ENCODE measurements around the gene CMSS1.

Gene CMSS1

GRCh38 chr3:99817437-99818240, at the start of gene CMSS1:
Gene CMSS1, plus strand, starts transcription at chr3:99817862.
- Histone ChIP-seq H3K4me1 (ENCODE audit: control insufficient read depth, insufficient read depth, low read length) (peaks cover 5% of the 10 kb centered on the region), H3K9me3 (ENCODE audit: control insufficient read depth, insufficient read depth, low read depth, low read length) (no peaks in the 10 kb centered on the region), H3K36me3 (ENCODE audit: control insufficient read depth, insufficient read depth, low read length) (no peaks in the 10 kb centered on the region), H3K27me3 (ENCODE audit: control insufficient read depth, insufficient read depth, low read length) (no peaks in the 10 kb centered on the region), H3K27ac (ENCODE audit: low read depth, low read length) (peak within 1 kb of the TSS; percentile 96), H3K9ac (ENCODE audit: low read length) (peak within 1 kb of the TSS; percentile 98), H3K4me3 (ENCODE audit: low read depth, low read length) (peak within 1 kb of the TSS; percentile 92)

- no peak overlapping the region for H3K27ac ChIP-seq (ENCODE audit: low read depth, low read length)
- no peaks in the 10 kb centered on the region for H3K4me1 ChIP-seq (ENCODE audit: control insufficient read depth, insufficient read depth, low read length)
- no peak overlapping the region for H3K9ac ChIP-seq (ENCODE audit: low read length)
- no peak overlapping the region for H3K4me3 ChIP-seq (ENCODE audit: low read depth, low read length)
- no peaks in the 10 kb centered on the region for H3K9me3 ChIP-seq (ENCODE audit: control insufficient read depth, insufficient read depth, low read depth, low read length)
- no peaks in the 10 kb centered on the region for H3K36me3 ChIP-seq (ENCODE audit: control insufficient read depth, insufficient read depth, low read length)
- H3K27me3 ChIP-seq (ENCODE audit: control insufficient read depth, insufficient read depth, low read length), result no peaks in the 10 kb centered on the region
Observed at GRCh38 chr3:99768126-99768525, 49.5 kb upstream of the CMSS1 start.

- no peaks in the 10 kb centered on the region for H3K36me3 ChIP-seq (ENCODE audit: control insufficient read depth, insufficient read depth, low read length)
- no peaks in the 10 kb centered on the region for H3K9me3 ChIP-seq (ENCODE audit: control insufficient read depth, insufficient read depth, low read depth, low read length)
- no peaks in the 10 kb centered on the region for H3K27me3 ChIP-seq (ENCODE audit: control insufficient read depth, insufficient read depth, low read length)
- H3K9ac ChIP-seq (ENCODE audit: low read length), result no peak overlapping the region
- H3K27ac ChIP-seq (ENCODE audit: low read depth, low read length), result no peak overlapping the region
- no peaks in the 10 kb centered on the region for H3K4me1 ChIP-seq (ENCODE audit: control insufficient read depth, insufficient read depth, low read length)
- no peak overlapping the region for H3K4me3 ChIP-seq (ENCODE audit: low read depth, low read length)
Observed at GRCh38 chr3:99768808-99769501, 48.7 kb upstream of the CMSS1 start.

GRCh38 chr3:99772171-99772570, 45.5 kb upstream of the CMSS1 start:
- no peaks in the 10 kb centered on the region for H3K9me3 ChIP-seq (ENCODE audit: control insufficient read depth, insufficient read depth, low read depth, low read length)
- H3K4me3 ChIP-seq (ENCODE audit: low read depth, low read length), result no peak overlapping the region
- H3K4me1 ChIP-seq (ENCODE audit: control insufficient read depth, insufficient read depth, low read length), result no peaks in the 10 kb centered on the region
- no peak overlapping the region for H3K27ac ChIP-seq (ENCODE audit: low read depth, low read length)
- no peaks in the 10 kb centered on the region for H3K27me3 ChIP-seq (ENCODE audit: control insufficient read depth, insufficient read depth, low read length)
- H3K9ac ChIP-seq (ENCODE audit: low read length), result no peak overlapping the region
- H3K36me3 ChIP-seq (ENCODE audit: control insufficient read depth, insufficient read depth, low read length), result no peaks in the 10 kb centered on the region

- Histone ChIP-seq H3K36me3 (ENCODE audit: control insufficient read depth, insufficient read depth, low read length) (no peaks in the 10 kb centered on the region), H3K27me3 (ENCODE audit: control insufficient read depth, insufficient read depth, low read length) (no peaks in the 10 kb centered on the region), H3K4me1 (ENCODE audit: control insufficient read depth, insufficient read depth, low read length) (no peaks in the 10 kb centered on the region), H3K9ac (ENCODE audit: low read length) (no peak overlapping the region), H3K4me3 (ENCODE audit: low read depth, low read length) (no peak overlapping the region), H3K9me3 (ENCODE audit: control insufficient read depth, insufficient read depth, low read depth, low read length) (no peaks in the 10 kb centered on the region), H3K27ac (ENCODE audit: low read depth, low read length) (no peak overlapping the region)
Observed at GRCh38 chr3:99772671-99773070, 45.0 kb upstream of the CMSS1 start.

- H3K27ac ChIP-seq (ENCODE audit: low read depth, low read length), result no peak overlapping the region
- no peak overlapping the region for H3K4me3 ChIP-seq (ENCODE audit: low read depth, low read length)
- no peaks in the 10 kb centered on the region for H3K36me3 ChIP-seq (ENCODE audit: control insufficient read depth, insufficient read depth, low read length)
- H3K9me3 ChIP-seq (ENCODE audit: control insufficient read depth, insufficient read depth, low read depth, low read length), result no peaks in the 10 kb centered on the region
- no peaks in the 10 kb centered on the region for H3K4me1 ChIP-seq (ENCODE audit: control insufficient read depth, insufficient read depth, low read length)
- no peak overlapping the region for H3K9ac ChIP-seq (ENCODE audit: low read length)
- H3K27me3 ChIP-seq (ENCODE audit: control insufficient read depth, insufficient read depth, low read length), result no peaks in the 10 kb centered on the region
Observed at GRCh38 chr3:99774467-99774866, 43.2 kb upstream of the CMSS1 start.

- Histone ChIP-seq H3K9me3 (ENCODE audit: control insufficient read depth, insufficient read depth, low read depth, low read length) (no peaks in the 10 kb centered on the region), H3K9ac (ENCODE audit: low read length) (no peak overlapping the region), H3K36me3 (ENCODE audit: control insufficient read depth, insufficient read depth, low read length) (no peaks in the 10 kb centered on the region), H3K27me3 (ENCODE audit: control insufficient read depth, insufficient read depth, low read length) (no peaks in the 10 kb centered on the region), H3K4me3 (ENCODE audit: low read depth, low read length) (no peak overlapping the region), H3K4me1 (ENCODE audit: control insufficient read depth, insufficient read depth, low read length) (no peaks in the 10 kb centered on the region), H3K27ac (ENCODE audit: low read depth, low read length) (no peak overlapping the region)
Observed at GRCh38 chr3:99776516-99777209, 41.0 kb upstream of the CMSS1 start.

- Histone ChIP-seq H3K27me3 (ENCODE audit: control insufficient read depth, insufficient read depth, low read length) (no peaks in the 10 kb centered on the region), H3K9me3 (ENCODE audit: control insufficient read depth, insufficient read depth, low read depth, low read length) (no peaks in the 10 kb centered on the region), H3K36me3 (ENCODE audit: control insufficient read depth, insufficient read depth, low read length) (no peaks in the 10 kb centered on the region)
Observed at GRCh38 chr3:99777210-99777549, 40.5 kb upstream of the CMSS1 start.

GRCh38 chr3:99777708-99778107, 40.0 kb upstream of the CMSS1 start:
- Histone ChIP-seq H3K4me3 (ENCODE audit: low read depth, low read length) (no peak overlapping the region), H3K9me3 (ENCODE audit: control insufficient read depth, insufficient read depth, low read depth, low read length) (no peaks in the 10 kb centered on the region), H3K36me3 (ENCODE audit: control insufficient read depth, insufficient read depth, low read length) (no peaks in the 10 kb centered on the region), H3K4me1 (ENCODE audit: control insufficient read depth, insufficient read depth, low read length) (no peaks in the 10 kb centered on the region), H3K9ac (ENCODE audit: low read length) (no peak overlapping the region), H3K27ac (ENCODE audit: low read depth, low read length) (no peak overlapping the region), H3K27me3 (ENCODE audit: control insufficient read depth, insufficient read depth, low read length) (no peaks in the 10 kb centered on the region)

More at GRCh38 chr3:99777210-99777549, 40.5 kb upstream of the CMSS1 start:
- Histone ChIP-seq H3K4me3 (ENCODE audit: low read depth, low read length) (no peak overlapping the region), H3K4me1 (ENCODE audit: control insufficient read depth, insufficient read depth, low read length) (no peaks in the 10 kb centered on the region), H3K27ac (ENCODE audit: low read depth, low read length) (no peak overlapping the region), H3K9ac (ENCODE audit: low read length) (no peak overlapping the region)

- Histone ChIP-seq H3K27me3 (ENCODE audit: control insufficient read depth, insufficient read depth, low read length) (no peaks in the 10 kb centered on the region), H3K9me3 (ENCODE audit: control insufficient read depth, insufficient read depth, low read depth, low read length) (no peaks in the 10 kb centered on the region), H3K36me3 (ENCODE audit: control insufficient read depth, insufficient read depth, low read length) (no peaks in the 10 kb centered on the region), H3K4me1 (ENCODE audit: control insufficient read depth, insufficient read depth, low read length) (no peaks in the 10 kb centered on the region), H3K9ac (ENCODE audit: low read length) (no peak overlapping the region), H3K27ac (ENCODE audit: low read depth, low read length) (no peak overlapping the region), H3K4me3 (ENCODE audit: low read depth, low read length) (no peak overlapping the region)
Observed at GRCh38 chr3:99780749-99781148, 36.9 kb upstream of the CMSS1 start.

GRCh38 chr3:99781761-99782160, 35.9 kb upstream of the CMSS1 start:
- Histone ChIP-seq H3K27ac (ENCODE audit: low read depth, low read length) (no peak overlapping the region), H3K9me3 (ENCODE audit: control insufficient read depth, insufficient read depth, low read depth, low read length) (no peaks in the 10 kb centered on the region), H3K4me3 (ENCODE audit: low read depth, low read length) (no peak overlapping the region), H3K4me1 (ENCODE audit: control insufficient read depth, insufficient read depth, low read length) (no peaks in the 10 kb centered on the region), H3K9ac (ENCODE audit: low read length) (no peak overlapping the region), H3K36me3 (ENCODE audit: control insufficient read depth, insufficient read depth, low read length) (no peaks in the 10 kb centered on the region), H3K27me3 (ENCODE audit: control insufficient read depth, insufficient read depth, low read length) (no peaks in the 10 kb centered on the region)

Measured in HUES6 (cell line).